Measurements from ENCODE around the gene COBL. TPM values are rescaled to one million over a fixed set of nuclear protein-coding genes. Genes with fewer than 3 reads are reported as not detected.

Gene COBL
- total RNA-seq, 3 donors from 2014 or later (not counting 1 experiment from before 2014, with no cell fraction given), result not detected

- H3K36me3 ChIP-seq (ENCODE audit: control insufficient read depth, insufficient read depth, low read length), result no peaks in the 10 kb centered on the region
- H3K9me3 ChIP-seq (ENCODE audit: control insufficient read depth, insufficient read depth, low read length), result no peaks in the 10 kb centered on the region
Observed at GRCh38 chr7:51312951-51313737, 3.5 kb downstream of the COBL start.

GRCh38 chr7:51311166-51311565 is 5.4 kb downstream of the COBL start:
- H3K27ac Mint-ChIP-seq, result no peak overlapping the region
- Histone ChIP-seq H3K9me3 (ENCODE audit: control insufficient read depth, insufficient read depth, low read length) (no peaks in the 10 kb centered on the region), H3K27me3 (ENCODE audit: control insufficient read depth, insufficient read depth, low read length) (peaks cover 4% of the 10 kb centered on the region), H3K36me3 (ENCODE audit: control insufficient read depth, insufficient read depth, low read length) (no peaks in the 10 kb centered on the region), H3K4me1 (ENCODE audit: control insufficient read depth, insufficient read depth, low read length) (peaks cover 6% of the 10 kb centered on the region), H3K4me3 (ENCODE audit: low read length) (no peak overlapping the region), H3K27ac (ENCODE audit: low read length) (no peak overlapping the region)
- no peaks in the 10 kb centered on the region for H3K4me1 Mint-ChIP-seq
- no peaks in the 10 kb centered on the region for H3K36me3 Mint-ChIP-seq
- H3K27me3 Mint-ChIP-seq (ENCODE audit: low read depth in 2 of 2), result peaks cover 24 to 30% of the 10 kb centered on the region in 2 donors
- no peak for DNase-seq
- H3K4me3 Mint-ChIP-seq, result no peak overlapping the region
- no peak for ATAC-seq
- intact Hi-C loops (cut with micrococcal nuclease), result no loop called here
- TF ChIP-seq CTCF (IDR thresholded peaks at IDR 0.05), result no peak
- WGBS (ENCODE audit: insufficient coverage), result 87% methylated on average over 3 of the region's 3 CpGs
- no peaks in the 10 kb centered on the region for H3K9me3 Mint-ChIP-seq

More at GRCh38 chr7:51312951-51313737, 3.5 kb downstream of the COBL start:
- 88% methylated on average over 1 of the region's 5 CpGs for WGBS (ENCODE audit: insufficient coverage)
- Histone ChIP-seq H3K27me3 (ENCODE audit: control insufficient read depth, insufficient read depth, low read length) (peaks cover 8% of the 10 kb centered on the region), H3K27ac (ENCODE audit: low read length) (no peak overlapping the region), H3K4me3 (ENCODE audit: low read length) (no peak overlapping the region), H3K4me1 (ENCODE audit: control insufficient read depth, insufficient read depth, low read length) (peaks cover 13% of the 10 kb centered on the region)
- TF ChIP-seq CTCF (IDR thresholded peaks at IDR 0.05), result no peak
- no peak for DNase-seq
- no peaks in the 10 kb centered on the region for H3K36me3 Mint-ChIP-seq
- H3K4me1 Mint-ChIP-seq, result no peaks in the 10 kb centered on the region
- H3K4me3 Mint-ChIP-seq, result no peak overlapping the region
- no peak for ATAC-seq
- H3K27ac Mint-ChIP-seq, result no peak overlapping the region
- intact Hi-C loops (cut with micrococcal nuclease), result no loop called here
- no peaks in the 10 kb centered on the region for H3K9me3 Mint-ChIP-seq
- peaks cover 24 to 39% of the 10 kb centered on the region in 2 donors for H3K27me3 Mint-ChIP-seq (ENCODE audit: low read depth in 2 of 2)

GRCh38 chr7:51310131-51310583 is 6.5 kb downstream of the COBL start:
- H3K36me3 Mint-ChIP-seq, result no peaks in the 10 kb centered on the region
- Histone ChIP-seq H3K9me3 (ENCODE audit: control insufficient read depth, insufficient read depth, low read length) (no peaks in the 10 kb centered on the region), H3K36me3 (ENCODE audit: control insufficient read depth, insufficient read depth, low read length) (no peaks in the 10 kb centered on the region), H3K4me3 (ENCODE audit: low read length) (no peak overlapping the region), H3K27me3 (ENCODE audit: control insufficient read depth, insufficient read depth, low read length) (no peaks in the 10 kb centered on the region), H3K27ac (ENCODE audit: low read length) (no peak overlapping the region), H3K4me1 (ENCODE audit: control insufficient read depth, insufficient read depth, low read length) (no peaks in the 10 kb centered on the region)
- intact Hi-C loops (cut with micrococcal nuclease), result no loop called here
- no peak for DNase-seq
- no peaks in the 10 kb centered on the region for H3K9me3 Mint-ChIP-seq
- no peak overlapping the region for H3K27ac Mint-ChIP-seq
- 71% methylated on average over 3 of the region's 3 CpGs for WGBS (ENCODE audit: insufficient coverage)
- TF ChIP-seq CTCF (IDR thresholded peaks at IDR 0.05), result no peak
- no peaks in the 10 kb centered on the region for H3K4me1 Mint-ChIP-seq
- peaks cover 18 to 23% of the 10 kb centered on the region in 2 donors for H3K27me3 Mint-ChIP-seq (ENCODE audit: low read depth in 2 of 2)
- no peak for ATAC-seq
- H3K4me3 Mint-ChIP-seq, result no peak overlapping the region

All from natural killer cell (primary cell).